A549 (cell line): ENCODE data around the gene PCDHGC5. TPM values are rescaled to one million over a fixed set of nuclear protein-coding genes. Genes with fewer than 3 reads are reported as not detected.

Experiments used
- ATAC-seq, 2 experiments: fragments of 200-7000 bp in 1 of 2; fragments of >200 bp in 1 of 2; cut with Nextera tagmentation in 1 of 2; cut with Tn5 transposase in 1 of 2; 3 replicates each; pipeline versions ENCODE4 v1.8.0 to v1.9.1; 2018 to 2020; ENCODE audit warnings: mild to moderate bottlenecking in 1 of 2, moderate library complexity in 1 of 2
- CTCF ChIA-PET: fragments of 300-600 bp; sonication (Branson Sonifier 250); formaldehyde crosslinking; extraction: SDS; loops from one replicate; lab custom pipeline; 2021; ENCODE audit warnings: antibody characterized with exemption, inconsistent platforms; lab: Yijun Ruan, JAX
- POLR2A ChIA-PET: fragments of 350-600 bp; formaldehyde crosslinking; extraction: SDS; loops from one replicate; lab custom pipeline; 2021; ENCODE audit warnings: antibody characterized with exemption, inconsistent platforms; lab: Yijun Ruan, JAX
- DNase-seq, 2 experiments: peaks; one replicate each; pipeline versions ENCODE4 v3.0.0 to v3.0.0-alpha.2; 2011 to 2016; ENCODE audit warnings: low read depth in 1 of 2, low spot score in 1 of 2
- FAIRE-seq: peaks from 2 replicates; lab custom pipeline; 2011; peaks lifted over from hg19 to GRCh38; lab: Jason Lieb, UNC
- H3K27ac ChIP-seq, 2 experiments: fragments of >200 bp; sonication (Bioruptor Twin); formaldehyde crosslinking; 3 replicates each; pipeline ENCODE4 v1.5.1; 2016 to 2017
- H3K4me1 ChIP-seq: fragments of >200 bp; sonication (Bioruptor Twin); formaldehyde crosslinking; 3 replicates; pipeline ENCODE4 v1.6.1; 2016
- H3K4me2 ChIP-seq: fragments of >200 bp; sonication (Bioruptor Twin); formaldehyde crosslinking; 3 replicates; pipeline ENCODE4 v1.6.1; 2016
- H3K4me3 ChIP-seq: fragments of >200 bp; sonication (Bioruptor Twin); formaldehyde crosslinking; 3 replicates; pipeline ENCODE4 v1.5.1; 2016
- H3K9me3 ChIP-seq: fragments of >200 bp; sonication (Bioruptor Twin); formaldehyde crosslinking; 3 replicates; pipeline ENCODE4 v1.6.1; 2016
- EHMT2 ChIP-seq: fragments of 200-600 bp; sonication (generic); IDR thresholded peaks from 2 replicates; pipeline ENCODE4 v1.6.1; 2016; ENCODE audit warnings: antibody characterized with exemption, low read depth, mild to moderate bottlenecking, moderate library complexity
- EP300 ChIP-seq, 2 experiments: fragments of >200 bp; sonication (Bioruptor Twin); formaldehyde crosslinking; IDR thresholded peaks; 2 replicates in 1 of 2; 3 replicates in 1 of 2; pipeline ENCODE4 v1.6.1; 2016 to 2017
- GATA3 ChIP-seq: IDR thresholded peaks from 2 replicates; pipeline ENCODE4 v1.6.1; 2012; ENCODE audit warnings: borderline replicate concordance
- HOXA7 ChIP-seq: fragments of 250-450 bp; sonication (Bioruptor Pico); IDR thresholded peaks from 2 replicates; pipeline ENCODE4 v1.5.0; 2020; ENCODE audit warnings: mild to moderate bottlenecking, moderate library complexity
- HOXB5 ChIP-seq: fragments of 250-450 bp; sonication (Bioruptor Pico); IDR thresholded peaks from 2 replicates; pipeline ENCODE4 v1.5.0; 2020; ENCODE audit warnings: mild to moderate bottlenecking, moderate library complexity
- KDM5A ChIP-seq: fragments of 200-600 bp; sonication (generic); IDR thresholded peaks from 2 replicates; pipeline ENCODE4 v1.6.1; 2016; ENCODE audit warnings: antibody characterized with exemption, mild to moderate bottlenecking
- NFE2L2 ChIP-seq: fragments of 150-350 bp; conservative IDR thresholded peaks from 2 replicates; pipeline ENCODE4 v1.6.1; 2014; ENCODE audit warnings: low read length
- PHF8 ChIP-seq: fragments of 200-600 bp; sonication (generic); IDR thresholded peaks from 2 replicates; pipeline ENCODE4 v1.6.1; 2016; ENCODE audit warnings: low read depth, mild to moderate bottlenecking, antibody characterized with exemption, moderate library complexity, borderline replicate concordance
- POLR2A ChIP-seq: IDR thresholded peaks from 2 replicates; pipeline ENCODE4 v1.6.1; 2012; ENCODE audit warnings: mild to moderate bottlenecking, low read length
- RARB ChIP-seq: fragments of 250-450 bp; sonication (Bioruptor Pico); IDR thresholded peaks from 2 replicates; pipeline ENCODE4 v1.8.0; 2021; ENCODE audit warnings: mild to moderate bottlenecking, moderate library complexity
- RCOR1 ChIP-seq: fragments of 150-350 bp; IDR thresholded peaks from 2 replicates; pipeline ENCODE4 v1.6.1; 2014; ENCODE audit warnings: antibody characterized with exemption, low read length, low read depth
- RFX5 ChIP-seq: fragments of 450-650 bp; IDR thresholded peaks from 2 replicates; pipeline ENCODE4 v1.7.1; 2014; ENCODE audit warnings: antibody characterized with exemption, mild to moderate bottlenecking, moderate library complexity
- TFCP2L1 ChIP-seq: fragments of 250-450 bp; sonication (Bioruptor Pico); IDR thresholded peaks from 2 replicates; pipeline ENCODE4 v1.5.0; 2021; ENCODE audit warnings: mild to moderate bottlenecking
- TP53 ChIP-seq: fragments of 250-450 bp; sonication (Bioruptor Pico); IDR thresholded peaks from 2 replicates; pipeline ENCODE4 v1.5.0; 2021; ENCODE audit warnings: mild to moderate bottlenecking, moderate library complexity
- ZNF302 ChIP-seq: fragments of 250-450 bp; sonication (Bioruptor Pico); IDR thresholded peaks from 2 replicates; pipeline ENCODE4 v1.9.0; 2021; ENCODE audit warnings: inconsistent platforms, mild to moderate bottlenecking, moderate library complexity
- ZSCAN20 ChIP-seq: fragments of 250-450 bp; sonication (Bioruptor Pico); IDR thresholded peaks from 2 replicates; pipeline ENCODE4 v1.8.0; 2022; ENCODE audit warnings: mild to moderate bottlenecking, moderate library complexity
- WGBS: methylation state at CpG from one replicate; pipeline ENCODE4 v1.1.6; 2017; ENCODE audit errors: missing lambda C conversion rate; 5-methylcytosine and 5-hydroxymethylcytosine counted together
- polyA plus RNA-seq, 4 experiments: library from polyadenylated mRNA; depleted of rRNA in 3 of 4; stranded (reverse); fragments of >200 nt; fragmentation: RNase III in 1 of 4; extraction: RNeasy Plus Mini Kit Qiagen cat#74134 plus additional on column Dnase treatment in 1 of 4; gene quantifications; 2 replicates in 3 of 4; 3 replicates in 1 of 4; pipeline ENCODE4 v1.2.3, GENCODE V29; 2011 to 2017
- TF ChIP-seq, protein P1 (sequence below): IDR thresholded peaks from 2 replicates; pipeline ENCODE4 v1.6.1; 2012

PCDHGC5 gene
- polyA plus RNA-seq, 2 of the 4 experiments (the other 2 are of a cell fraction): not detected

DNA sequence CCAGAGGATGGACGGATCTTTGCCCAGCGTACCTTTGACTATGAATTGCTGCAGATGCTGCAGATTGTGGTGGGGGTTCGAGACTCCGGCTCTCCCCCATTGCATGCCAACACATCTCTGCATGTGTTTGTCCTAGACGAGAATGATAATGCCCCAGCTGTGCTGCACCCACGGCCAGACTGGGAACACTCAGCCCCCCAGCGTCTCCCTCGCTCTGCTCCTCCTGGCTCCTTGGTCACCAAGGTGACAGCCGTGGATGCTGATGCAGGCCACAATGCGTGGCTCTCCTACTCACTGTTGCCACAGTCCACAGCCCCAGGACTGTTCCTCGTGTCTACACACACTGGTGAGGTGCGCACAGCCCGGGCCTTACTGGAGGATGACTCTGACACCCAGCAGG lies 1.9 kb downstream of the PCDHGC5 start:
- FAIRE-seq: no peak

DNA sequence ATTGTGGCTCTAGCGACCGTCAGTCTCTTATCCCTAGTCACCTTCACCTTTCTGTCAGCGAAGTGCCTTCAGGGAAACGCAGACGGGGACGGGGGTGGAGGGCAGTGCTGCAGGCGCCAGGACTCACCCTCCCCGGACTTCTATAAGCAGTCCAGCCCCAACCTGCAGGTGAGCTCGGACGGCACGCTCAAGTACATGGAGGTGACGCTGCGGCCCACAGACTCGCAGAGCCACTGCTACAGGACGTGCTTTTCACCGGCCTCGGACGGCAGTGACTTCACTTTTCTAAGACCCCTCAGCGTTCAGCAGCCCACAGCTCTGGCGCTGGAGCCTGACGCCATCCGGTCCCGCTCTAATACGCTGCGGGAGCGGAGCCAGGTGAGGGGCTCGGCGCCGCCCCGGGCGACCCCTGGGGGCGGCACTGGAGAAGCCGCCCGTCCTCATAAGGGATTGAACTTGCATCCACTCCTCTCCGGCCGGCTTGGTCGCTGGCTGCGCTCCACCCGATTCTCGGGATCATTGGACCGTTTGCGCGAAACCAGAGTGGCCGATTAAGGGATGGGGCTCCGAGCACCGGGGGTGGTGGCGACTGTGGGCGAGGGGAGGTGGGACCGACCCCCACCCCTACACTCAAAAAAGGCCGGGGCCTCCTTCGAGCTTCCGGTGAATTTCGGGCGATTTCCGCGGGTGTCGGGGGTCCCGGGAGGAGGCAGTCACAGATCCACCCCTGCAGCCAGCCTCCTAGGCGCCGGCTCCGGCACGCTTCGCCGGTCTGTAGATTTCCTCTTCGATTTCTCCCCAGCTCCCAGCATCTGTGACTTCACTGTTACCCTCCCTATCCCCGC lies 2.7 kb downstream of the PCDHGC5 start:
- Histone ChIP-seq H3K4me1 (no peaks in the 10 kb centered on the region), H3K9me3 (no peaks in the 10 kb centered on the region), H3K4me3 (no peak overlapping the region), H3K27ac (no peak overlapping the region), H3K4me2 (no peak overlapping the region)
- FAIRE-seq: no peak
- ATAC-seq: no peak
- WGBS: 74% methylated on average over 52 of the region's 66 CpGs
- POLR2A ChIA-PET: no interaction called here
- DNase-seq: no peak
- CTCF ChIA-PET: interaction anchor here (0.6 to 3.0 kb wide), 5 partner anchors 9 to 76 kb away, joined by 3 to 16 read pairs (median 4); no protein-coding TSS in a partner anchor
- TF ChIP-seq HOXA7 (CRISPR knock-in tag) (no peak), POLR2A (no peak), RARB (CRISPR knock-in tag) (no peak)
- TF ChIP-seq, protein P1, sequence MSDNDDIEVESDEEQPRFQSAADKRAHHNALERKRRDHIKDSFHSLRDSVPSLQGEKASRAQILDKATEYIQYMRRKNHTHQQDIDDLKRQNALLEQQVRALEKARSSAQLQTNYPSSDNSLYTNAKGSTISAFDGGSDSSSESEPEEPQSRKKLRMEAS: no peak

More for the DNA sequence above, 1.9 kb downstream of the PCDHGC5 start:
- H3K4me3 ChIP-seq: no peak overlapping the region
- ATAC-seq (no peak), DNase-seq (no peak)
- H3K4me1 ChIP-seq: no peaks in the 10 kb centered on the region
- WGBS: 59% methylated on average over 8 of the region's 13 CpGs
- H3K27ac ChIP-seq: no peak overlapping the region
- POLR2A ChIA-PET: no interaction called here
- H3K9me3 ChIP-seq: no peaks in the 10 kb centered on the region
- CTCF ChIA-PET: interaction anchor here (1.3 to 3.0 kb wide), 3 partner anchors 9 to 33 kb away, joined by 3 to 16 read pairs (median 4); no protein-coding TSS in a partner anchor
- TF ChIP-seq RARB (CRISPR knock-in tag) (no peak), EP300 (IDR thresholded peaks at IDR 0.05) (no peak), RFX5 (no peak), ZNF302 (no peak), KDM5A (no peak), TP53 (CRISPR knock-in tag) (no peak)
- TF ChIP-seq, protein P1: no peak
- TF ChIP-seq, all 56 proteins: peak for 0
- H3K4me2 ChIP-seq: no peak overlapping the region

DNA sequence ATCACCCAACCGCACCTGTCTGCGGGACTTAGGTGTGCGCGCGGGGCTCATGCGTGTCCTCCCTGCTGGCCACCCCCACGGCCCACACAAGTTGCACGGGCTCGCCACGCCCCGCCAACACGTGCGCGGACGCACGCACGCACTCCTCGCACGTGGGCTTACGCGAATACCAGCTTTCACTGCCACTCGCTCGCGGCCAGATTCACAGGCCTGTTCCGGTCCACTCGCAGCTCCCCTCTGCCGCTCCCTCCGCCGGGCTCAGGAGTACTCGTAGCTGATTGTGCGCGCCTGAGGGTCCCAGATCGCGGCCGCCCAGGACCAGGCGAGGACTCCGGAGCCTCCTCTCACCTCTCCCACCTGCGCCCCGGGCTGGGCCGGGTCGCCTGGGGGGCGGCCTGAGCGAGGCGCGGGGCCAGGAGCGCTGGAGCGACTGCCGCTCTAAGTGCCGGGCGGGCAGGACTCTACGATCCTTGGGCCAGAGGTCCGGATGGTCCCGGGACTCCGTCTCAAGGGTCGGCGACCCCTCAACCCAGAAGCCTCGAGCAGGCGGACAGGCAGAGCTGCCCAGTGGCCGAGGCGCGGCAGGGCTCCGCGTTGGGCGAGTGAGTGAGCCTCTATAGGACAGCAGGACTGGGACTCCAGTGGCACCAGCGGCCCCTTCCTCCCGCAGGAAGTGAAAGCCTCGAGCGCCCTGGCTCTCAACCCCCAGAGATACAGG lies 3.4 kb downstream of the PCDHGC5 start:
- Histone ChIP-seq H3K4me1 (no peaks in the 10 kb centered on the region), H3K9me3 (no peaks in the 10 kb centered on the region), H3K4me2 (no peak overlapping the region), H3K4me3 (no peak overlapping the region), H3K27ac (no peak overlapping the region)
- ChIA-PET POLR2A (no interaction called here), CTCF (interaction anchor here (0.7 to 3.0 kb wide), 5 partner anchors 21 to 109 kb away, joined by 3 to 16 read pairs (median 3); partner anchors contain the start of gene PCDHGA7)
- FAIRE-seq (no peak), ATAC-seq (no peak), DNase-seq (no peak)
- TF ChIP-seq GATA3: no peak
- no peak for TF ChIP-seq RCOR1
- no peak for TF ChIP-seq TFCP2L1 (CRISPR knock-in tag)
- TF ChIP-seq HOXB5: no peak
- no peak for TF ChIP-seq PHF8
- TF ChIP-seq ZSCAN20 (CRISPR knock-in tag): no peak
- no peak for TF ChIP-seq EHMT2
- no peak for TF ChIP-seq NFE2L2
- no peak for TF ChIP-seq POLR2A
- WGBS: 84% methylated on average over 36 of the region's 68 CpGs
